Dermis microvascular lymphatic vessel endothelial cell (primary cell): ENCODE data around the gene RCAN2. TPM values are rescaled to one million over a fixed set of nuclear protein-coding genes. Genes with fewer than 3 reads are reported as not detected.
"Not testable (repeated sequence)": the region's sequence is repeated elsewhere in the genome, so short reads cannot be mapped to it uniquely, and the experiment has no call there.

ENCODE experiments used
- DNase-seq, 2 donors: peaks; one replicate each; pipeline versions ENCODE4 v3.0.0 to v3.0.0-alpha.2; 2010; ENCODE audit warnings: low read depth in 2 of 2
- total RNA-seq: library from RNA; depleted of rRNA; stranded (reverse); fragments of >200 nt; gene quantifications from 2 replicates; pipeline ENCODE4 v1.2.1, GENCODE V29; 2014

Gene RCAN2
- total RNA-seq, 1 donor from 2014 or later, result 0.26 TPM

- no peak for DNase-seq
Observed at GRCh38 chr6:46440641-46441040, 50.6 kb downstream of the RCAN2 start.

- no peak for DNase-seq
Observed at GRCh38 chr6:46440141-46440540, 51.1 kb downstream of the RCAN2 start.

GRCh38 chr6:46438245-46438644 lies 53.0 kb downstream of the RCAN2 start:
- no peak for DNase-seq

- DNase-seq, result no peak
Observed at GRCh38 chr6:46437671-46438221, 53.5 kb downstream of the RCAN2 start.

- no peak for DNase-seq
Observed at GRCh38 chr6:46422619-46423018, 68.6 kb downstream of the RCAN2 start.

GRCh38 chr6:46421939-46422338 lies 69.3 kb downstream of the RCAN2 start:
- no peak for DNase-seq

- DNase-seq, result no peak
Observed at GRCh38 chr6:46420921-46421638, 70.2 kb downstream of the RCAN2 start.

GRCh38 chr6:46419576-46420002 lies 71.7 kb downstream of the RCAN2 start:
- DNase-seq, result peak; percentile 31 to 69

- DNase-seq, result no peak
Observed at GRCh38 chr6:46414398-46414797, 76.9 kb downstream of the RCAN2 start.

GRCh38 chr6:46412662-46413061 lies 78.6 kb downstream of the RCAN2 start:
- no peak for DNase-seq

- DNase-seq, result no peak
Observed at GRCh38 chr6:46411456-46412197, 79.6 kb downstream of the RCAN2 start.

- DNase-seq, result peak in 1 of 2 donors; percentile 41
Observed at GRCh38 chr6:46410334-46410953, 80.8 kb downstream of the RCAN2 start.

- no peak for DNase-seq
Observed at GRCh38 chr6:46407776-46408530, 83.3 kb downstream of the RCAN2 start.

- no peak for DNase-seq
Observed at GRCh38 chr6:46407246-46407645, 84.0 kb downstream of the RCAN2 start.

GRCh38 chr6:46405620-46406180 lies 85.5 kb downstream of the RCAN2 start:
- not testable (repeated sequence) for DNase-seq

GRCh38 chr6:46400898-46401297 lies 90.4 kb downstream of the RCAN2 start:
- no peak for DNase-seq

GRCh38 chr6:46395530-46395929 lies 95.7 kb downstream of the RCAN2 start:
- no peak for DNase-seq

- no peak for DNase-seq
Observed at GRCh38 chr6:46393940-46394337, 97.3 kb downstream of the RCAN2 start.

GRCh38 chr6:46393161-46393939 lies 97.9 kb downstream of the RCAN2 start:
- no peak for DNase-seq

- DNase-seq, result no peak
Observed at GRCh38 chr6:46392294-46392693, 99.0 kb downstream of the RCAN2 start.
